Liver (tissue), 2 donors: ENCODE data around the gene RHOH.

Experiments
- TF ChIP-seq, protein P1 (sequence below): fragments of 150-350 bp; IDR thresholded peaks from 2 replicates; pipeline ENCODE4 v1.5.1; 2017; ENCODE audit warnings: improper control_type of control experiment, low read depth, low read length; ENCODE audit not compliant: missing input control
- TF ChIP-seq, protein P2 (sequence below): IDR thresholded peaks from 2 replicates; pipeline ENCODE4 v1.6.1; 2016; ENCODE audit warnings: antibody characterized with exemption
- donor health status: healthy.

DNA sequence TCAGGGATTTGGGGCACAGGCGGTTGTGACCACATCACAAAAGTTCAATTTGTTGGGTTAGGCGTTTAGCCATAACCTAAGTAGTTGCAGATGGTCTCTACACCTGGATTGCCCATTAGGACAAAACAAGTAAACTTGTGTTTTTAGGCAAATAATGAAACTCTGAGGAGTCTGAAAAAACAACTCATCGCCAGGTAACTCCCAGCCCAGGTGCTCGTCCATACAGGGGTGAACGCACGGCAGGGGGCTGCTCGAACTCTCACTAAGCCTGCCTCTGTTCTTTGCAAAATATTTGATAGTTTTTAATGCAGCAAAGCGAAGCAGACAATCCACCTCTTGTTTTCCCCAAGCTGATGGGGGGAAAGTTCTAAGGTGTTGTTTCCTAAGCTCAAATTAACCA, 559 bp upstream of the RHOH start:
- TF ChIP-seq, protein P1, sequence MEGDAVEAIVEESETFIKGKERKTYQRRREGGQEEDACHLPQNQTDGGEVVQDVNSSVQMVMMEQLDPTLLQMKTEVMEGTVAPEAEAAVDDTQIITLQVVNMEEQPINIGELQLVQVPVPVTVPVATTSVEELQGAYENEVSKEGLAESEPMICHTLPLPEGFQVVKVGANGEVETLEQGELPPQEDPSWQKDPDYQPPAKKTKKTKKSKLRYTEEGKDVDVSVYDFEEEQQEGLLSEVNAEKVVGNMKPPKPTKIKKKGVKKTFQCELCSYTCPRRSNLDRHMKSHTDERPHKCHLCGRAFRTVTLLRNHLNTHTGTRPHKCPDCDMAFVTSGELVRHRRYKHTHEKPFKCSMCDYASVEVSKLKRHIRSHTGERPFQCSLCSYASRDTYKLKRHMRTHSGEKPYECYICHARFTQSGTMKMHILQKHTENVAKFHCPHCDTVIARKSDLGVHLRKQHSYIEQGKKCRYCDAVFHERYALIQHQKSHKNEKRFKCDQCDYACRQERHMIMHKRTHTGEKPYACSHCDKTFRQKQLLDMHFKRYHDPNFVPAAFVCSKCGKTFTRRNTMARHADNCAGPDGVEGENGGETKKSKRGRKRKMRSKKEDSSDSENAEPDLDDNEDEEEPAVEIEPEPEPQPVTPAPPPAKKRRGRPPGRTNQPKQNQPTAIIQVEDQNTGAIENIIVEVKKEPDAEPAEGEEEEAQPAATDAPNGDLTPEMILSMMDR = no peak
- TF ChIP-seq, protein P2, sequence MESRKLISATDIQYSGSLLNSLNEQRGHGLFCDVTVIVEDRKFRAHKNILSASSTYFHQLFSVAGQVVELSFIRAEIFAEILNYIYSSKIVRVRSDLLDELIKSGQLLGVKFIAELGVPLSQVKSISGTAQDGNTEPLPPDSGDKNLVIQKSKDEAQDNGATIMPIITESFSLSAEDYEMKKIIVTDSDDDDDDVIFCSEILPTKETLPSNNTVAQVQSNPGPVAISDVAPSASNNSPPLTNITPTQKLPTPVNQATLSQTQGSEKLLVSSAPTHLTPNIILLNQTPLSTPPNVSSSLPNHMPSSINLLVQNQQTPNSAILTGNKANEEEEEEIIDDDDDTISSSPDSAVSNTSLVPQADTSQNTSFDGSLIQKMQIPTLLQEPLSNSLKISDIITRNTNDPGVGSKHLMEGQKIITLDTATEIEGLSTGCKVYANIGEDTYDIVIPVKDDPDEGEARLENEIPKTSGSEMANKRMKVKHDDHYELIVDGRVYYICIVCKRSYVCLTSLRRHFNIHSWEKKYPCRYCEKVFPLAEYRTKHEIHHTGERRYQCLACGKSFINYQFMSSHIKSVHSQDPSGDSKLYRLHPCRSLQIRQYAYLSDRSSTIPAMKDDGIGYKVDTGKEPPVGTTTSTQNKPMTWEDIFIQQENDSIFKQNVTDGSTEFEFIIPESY = no peak
